A673 (cell line): ENCODE results near the gene ATP2B2.

Experiments used
- CTCF ChIP-seq: fragments of 300-800, 200-600 bp; sonication (generic); conservative IDR thresholded peaks from 2 replicates; pipeline ENCODE4 v1.5.1; 2017; ENCODE audit warnings: low read depth, mild to moderate bottlenecking, antibody characterized with exemption, low read length, moderate library complexity, mixed read lengths
- EZH2 ChIP-seq: fragments of 200-600 bp; sonication (generic); IDR thresholded peaks from 2 replicates; pipeline ENCODE4 v1.6.1; 2017; ENCODE audit warnings: borderline replicate concordance, low read depth, mild to moderate bottlenecking, mixed read lengths, antibody characterized with exemption, low read length; ENCODE audit not compliant: poor library complexity, severe bottlenecking

GRCh38 chr3:10437272-10437994, 68.0 kb downstream of the ATP2B2 start:
- TF ChIP-seq CTCF (no peak), EZH2 (no peak)
